Forelimb muscle (tissue), 1 donor: Measurements from ENCODE around the gene ENOX2. TPM values are rescaled to one million over a fixed set of nuclear protein-coding genes. Genes with fewer than 3 reads are reported as not detected.
"Not testable (repeated sequence)": the region's sequence is repeated elsewhere in the genome, so short reads cannot be mapped to it uniquely, and the experiment has no call there.

Experiments
- DNase-seq: peaks from one replicate; pipeline ENCODE4 v3.0.0-alpha.2; 2013; ENCODE audit warnings: low read depth
- polyA plus RNA-seq: library from polyadenylated mRNA; unstranded; fragments of 120-200 nt; gene quantifications from one replicate; pipeline ENCODE4 v1.2.1, GENCODE V29; 2013; ENCODE audit not compliant: insufficient read length

The ENOX2 gene
- polyA plus RNA-seq, 1 donor: 9.7 TPM

- no peak for DNase-seq
Observed at GRCh38 chrX:130754353-130754752, 148.7 kb downstream of the ENOX2 start.

- DNase-seq: no peak
Observed at GRCh38 chrX:130746709-130747342, 156.2 kb downstream of the ENOX2 start.

GRCh38 chrX:130746077-130746476 is 156.9 kb downstream of the ENOX2 start:
- no peak for DNase-seq

GRCh38 chrX:130741584-130741983 is 161.4 kb downstream of the ENOX2 start:
- no peak for DNase-seq

- no peak for DNase-seq
Observed at GRCh38 chrX:130741151-130741550, 161.9 kb downstream of the ENOX2 start.

- DNase-seq: no peak
Observed at GRCh38 chrX:130738638-130739195, 164.3 kb downstream of the ENOX2 start.

GRCh38 chrX:130734713-130735112 is 168.3 kb downstream of the ENOX2 start:
- no peak for DNase-seq

- DNase-seq: no peak
Observed at GRCh38 chrX:130728208-130728607, 174.8 kb downstream of the ENOX2 start.

- no peak for DNase-seq
Observed at GRCh38 chrX:130726661-130727060, 176.3 kb downstream of the ENOX2 start.

GRCh38 chrX:130725519-130725918 is 177.5 kb downstream of the ENOX2 start:
- no peak for DNase-seq

- no peak for DNase-seq
Observed at GRCh38 chrX:130719413-130719812, 183.6 kb downstream of the ENOX2 start.

- DNase-seq: no peak
Observed at GRCh38 chrX:130718137-130718536, 184.9 kb downstream of the ENOX2 start.

- DNase-seq: no peak
Observed at GRCh38 chrX:130716781-130717413, 186.1 kb downstream of the ENOX2 start.

- DNase-seq: no peak
Observed at GRCh38 chrX:130716346-130716745, 186.7 kb downstream of the ENOX2 start.

GRCh38 chrX:130715299-130715698 is 187.7 kb downstream of the ENOX2 start:
- DNase-seq: no peak

- DNase-seq: no peak
Observed at GRCh38 chrX:130714665-130715064, 188.3 kb downstream of the ENOX2 start.

- DNase-seq: no peak
Observed at GRCh38 chrX:130714135-130714534, 188.9 kb downstream of the ENOX2 start.

- DNase-seq: not testable (repeated sequence)
Observed at GRCh38 chrX:130709178-130709577, 193.8 kb downstream of the ENOX2 start.

GRCh38 chrX:130705591-130705990 is 197.4 kb downstream of the ENOX2 start:
- DNase-seq: no peak

GRCh38 chrX:130704053-130705038 is 198.7 kb downstream of the ENOX2 start:
- DNase-seq: no peak

GRCh38 chrX:130702867-130703707 is 199.9 kb downstream of the ENOX2 start:
- DNase-seq: no peak
